GM12874 (cell line): ENCODE results near the gene ELOF1.

Experiments used
- TF ChIP-seq, protein P1 (sequence below): IDR thresholded peaks from 2 replicates; pipeline ENCODE4 v1.5.1; 2011; ENCODE audit warnings: low read depth, mild to moderate bottlenecking, control low read depth, low read length, moderate library complexity; ENCODE audit not compliant: insufficient read depth

The ELOF1 gene

DNA sequence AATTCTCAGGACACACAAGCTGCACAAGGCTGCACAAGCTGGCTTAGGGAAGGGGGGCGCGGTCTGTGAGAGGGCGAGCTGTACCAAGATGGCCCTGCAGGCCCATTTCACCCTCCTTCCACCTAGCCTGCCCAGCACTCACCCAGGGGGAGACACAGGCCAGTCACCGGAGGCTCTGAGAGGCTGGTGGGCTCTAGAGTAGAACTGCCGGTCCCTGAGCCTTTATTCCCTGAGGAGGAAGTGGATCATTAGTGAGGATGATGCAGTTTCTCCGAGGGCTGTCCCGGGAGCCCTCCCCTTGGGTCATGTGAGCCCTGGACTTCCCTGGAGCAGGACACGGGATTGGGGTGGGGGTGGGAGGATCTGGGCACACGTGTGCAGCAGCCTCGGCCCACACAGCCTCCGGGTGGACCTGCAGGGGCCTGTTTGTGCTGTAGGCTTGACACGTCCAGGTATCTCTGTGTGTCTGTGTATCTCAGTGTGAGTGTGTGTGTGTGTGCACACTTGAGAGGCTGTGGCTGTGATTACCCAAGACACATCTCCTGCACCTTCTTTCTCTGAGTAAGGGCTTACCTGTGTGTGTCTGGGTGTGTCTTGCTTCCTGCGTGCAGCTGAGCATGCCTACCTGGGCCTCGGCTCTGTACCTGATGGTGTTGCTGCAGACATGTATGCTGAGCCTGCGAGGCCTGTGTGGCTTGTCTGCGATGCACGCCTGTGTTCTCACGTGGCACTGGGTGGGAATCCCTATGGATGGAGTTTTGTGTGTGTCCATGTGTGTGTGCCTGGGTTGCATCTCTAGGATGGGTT lies 18.6 kb upstream of the ELOF1 start, which contains the start of gene ACP5:
ACP5 (minus strand) TSS at position 195 of the 807 bp plus-strand sequence. CDS start 328 bp downstream, outside the sequence.
- TF ChIP-seq, protein P1, sequence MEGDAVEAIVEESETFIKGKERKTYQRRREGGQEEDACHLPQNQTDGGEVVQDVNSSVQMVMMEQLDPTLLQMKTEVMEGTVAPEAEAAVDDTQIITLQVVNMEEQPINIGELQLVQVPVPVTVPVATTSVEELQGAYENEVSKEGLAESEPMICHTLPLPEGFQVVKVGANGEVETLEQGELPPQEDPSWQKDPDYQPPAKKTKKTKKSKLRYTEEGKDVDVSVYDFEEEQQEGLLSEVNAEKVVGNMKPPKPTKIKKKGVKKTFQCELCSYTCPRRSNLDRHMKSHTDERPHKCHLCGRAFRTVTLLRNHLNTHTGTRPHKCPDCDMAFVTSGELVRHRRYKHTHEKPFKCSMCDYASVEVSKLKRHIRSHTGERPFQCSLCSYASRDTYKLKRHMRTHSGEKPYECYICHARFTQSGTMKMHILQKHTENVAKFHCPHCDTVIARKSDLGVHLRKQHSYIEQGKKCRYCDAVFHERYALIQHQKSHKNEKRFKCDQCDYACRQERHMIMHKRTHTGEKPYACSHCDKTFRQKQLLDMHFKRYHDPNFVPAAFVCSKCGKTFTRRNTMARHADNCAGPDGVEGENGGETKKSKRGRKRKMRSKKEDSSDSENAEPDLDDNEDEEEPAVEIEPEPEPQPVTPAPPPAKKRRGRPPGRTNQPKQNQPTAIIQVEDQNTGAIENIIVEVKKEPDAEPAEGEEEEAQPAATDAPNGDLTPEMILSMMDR, result no peak

GRCh38 chr19:11576227-11576626 lies 17.2 kb upstream of the ELOF1 start:
- TF ChIP-seq, protein P1, result no peak

DNA sequence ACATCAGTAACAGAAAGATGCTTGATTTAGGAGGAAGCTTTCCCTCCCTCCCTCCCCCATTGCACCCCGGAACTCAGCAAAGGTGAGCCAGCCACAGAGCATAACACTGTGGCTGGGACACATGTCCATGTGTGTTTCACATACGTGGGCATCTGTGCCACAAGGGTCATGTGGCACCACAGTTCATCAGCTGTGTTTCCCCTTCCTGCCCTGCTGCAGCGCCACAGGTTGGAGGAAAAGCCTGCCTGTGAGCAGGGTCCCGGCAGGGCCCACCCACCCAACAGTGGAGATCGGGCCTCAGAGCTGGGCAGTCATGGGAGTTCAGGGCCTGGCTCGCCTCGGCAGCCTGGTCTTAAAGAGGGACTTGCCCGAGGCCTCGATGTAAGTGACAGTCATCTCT lies 15.7 kb upstream of the ELOF1 start:
- TF ChIP-seq, protein P1, result 0 out of 2 replicates have a peak, but pooled peaks have one; percentile 5

DNA sequence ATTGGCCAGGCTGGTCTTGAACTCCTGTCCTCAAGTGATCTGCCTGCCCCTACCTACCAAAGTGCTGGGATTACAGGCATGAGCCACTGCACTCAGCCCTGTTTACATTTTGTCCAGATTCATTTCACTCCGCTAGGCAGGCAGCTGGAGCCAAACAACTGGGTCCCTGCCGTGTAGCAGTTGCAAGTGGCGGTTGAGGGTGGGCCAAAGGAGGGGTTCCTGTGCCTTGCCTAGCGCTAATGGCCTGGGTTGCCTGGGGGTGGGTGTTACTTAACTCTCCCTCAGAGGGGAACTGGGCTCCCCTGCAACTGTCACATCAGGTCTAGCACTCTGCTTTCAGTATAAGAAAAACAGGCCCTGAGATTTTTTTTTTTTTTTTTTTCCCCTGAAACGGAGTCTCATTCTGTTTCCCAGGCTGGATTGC lies 11.0 kb upstream of the ELOF1 start:
- TF ChIP-seq, protein P1, result no peak

DNA sequence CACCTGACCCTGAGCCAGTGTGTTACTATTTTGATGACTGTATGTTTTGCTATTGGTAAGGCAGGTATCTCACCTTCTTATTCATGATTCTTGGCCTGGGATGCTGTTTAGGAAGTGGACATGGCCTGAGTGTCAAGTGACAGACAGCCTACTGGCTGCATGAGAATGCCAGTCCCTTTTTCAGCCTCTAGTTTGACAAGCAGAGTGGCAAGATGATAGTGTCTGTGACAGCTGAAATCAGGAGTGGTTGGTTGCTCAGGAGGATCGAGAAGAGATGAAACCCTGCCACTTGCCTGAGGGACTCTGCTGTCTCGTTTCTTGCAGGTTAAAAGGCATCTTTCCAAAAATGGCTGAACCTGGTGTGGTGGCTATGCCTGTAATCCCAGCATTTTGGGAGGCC lies 7.1 kb upstream of the ELOF1 start:
- TF ChIP-seq, protein P1, result no peak

- TF ChIP-seq, protein P1, result no peak
Measured at GRCh38 chr19:11563532-11563931, 4.5 kb upstream of the ELOF1 start.

- TF ChIP-seq, protein P1, result peak; percentile 58
Measured at GRCh38 chr19:11560404-11561051, 1.5 kb upstream of the ELOF1 start.
